ENCODE measurements around the gene SYNRG.
"Not testable (repeated sequence)": the region's sequence is repeated elsewhere in the genome, so short reads cannot be mapped to it uniquely, and the experiment has no call there.

SYNRG gene

GRCh38 chr17:37518826-37519225, 90.4 kb downstream of the SYNRG start:
- peak in 1 of 2 donors; percentile 33 for DNase-seq (ENCODE audit: low read depth in 2 of 2)
- no peak overlapping the region for H3K4me3 ChIP-seq (replicated peaks in 1 of 2; ENCODE audit: low read depth in 2 of 2, low read length in 2 of 2)
- no peak for TF ChIP-seq CTCF (IDR thresholded peaks at IDR 0.05; ENCODE audit: low read depth, low read length)

- DNase-seq (ENCODE audit: low read depth in 2 of 2), result no peak
- no peak for TF ChIP-seq CTCF (IDR thresholded peaks at IDR 0.05; ENCODE audit: low read depth, low read length)
- no peak overlapping the region for H3K4me3 ChIP-seq (replicated peaks in 1 of 2; ENCODE audit: low read depth in 2 of 2, low read length in 2 of 2)
These were observed 91.3 kb downstream of the SYNRG start for GRCh38 chr17:37517881-37518280.

GRCh38 chr17:37516127-37516571, 93.1 kb downstream of the SYNRG start:
- H3K4me3 ChIP-seq (replicated peaks in 1 of 2; ENCODE audit: low read depth in 2 of 2, low read length in 2 of 2), result no peak overlapping the region
- DNase-seq (ENCODE audit: low read depth in 2 of 2), result peak in 1 of 2 donors; percentile 35
- no peak for TF ChIP-seq CTCF (IDR thresholded peaks at IDR 0.05; ENCODE audit: low read depth, low read length)

- no peak for DNase-seq (ENCODE audit: low read depth in 2 of 2)
- no peak for TF ChIP-seq CTCF (IDR thresholded peaks at IDR 0.05; ENCODE audit: low read depth, low read length)
- H3K4me3 ChIP-seq (replicated peaks in 1 of 2; ENCODE audit: low read depth in 2 of 2, low read length in 2 of 2), result no peak overlapping the region
These were observed 95.5 kb downstream of the SYNRG start for GRCh38 chr17:37513711-37514110.

- DNase-seq (ENCODE audit: low read depth in 2 of 2), result no peak
- no peak for TF ChIP-seq CTCF (IDR thresholded peaks at IDR 0.05; ENCODE audit: low read depth, low read length)
- no peak overlapping the region for H3K4me3 ChIP-seq (replicated peaks in 1 of 2; ENCODE audit: low read depth in 2 of 2, low read length in 2 of 2)
These were observed 96.7 kb downstream of the SYNRG start for GRCh38 chr17:37512442-37513068.

GRCh38 chr17:37511642-37512041, 97.6 kb downstream of the SYNRG start:
- DNase-seq (ENCODE audit: low read depth in 2 of 2); H3K4me3 ChIP-seq (replicated peaks in 1 of 2; ENCODE audit: low read depth in 2 of 2, low read length in 2 of 2): not testable (repeated sequence)

GRCh38 chr17:37510056-37510455, 99.2 kb downstream of the SYNRG start:
- no peak for TF ChIP-seq CTCF (IDR thresholded peaks at IDR 0.05; ENCODE audit: low read depth, low read length)
- H3K4me3 ChIP-seq (replicated peaks in 1 of 2; ENCODE audit: low read depth in 2 of 2, low read length in 2 of 2), result no peak overlapping the region
- no peak for DNase-seq (ENCODE audit: low read depth in 2 of 2)
